ENCODE results near the gene HSH2D. TPM values are rescaled to one million over a fixed set of nuclear protein-coding genes. Genes with fewer than 3 reads are reported as not detected.
"Not testable (repeated sequence)": the region's sequence is repeated elsewhere in the genome, so short reads cannot be mapped to it uniquely, and the experiment has no call there.

The HSH2D gene
- total RNA-seq, result under 1 TPM; 0.16 to 0.56 TPM
- long read RNA-seq, result 0 reads

GRCh38 chr19:16143399-16144215 is at the start of gene HSH2D:
HSH2D (plus strand) TSS chr19:16143685; CDS start chr19:16148751, 5,066 bp downstream.
- peak; percentile 52 to 55 for ATAC-seq
- intact Hi-C loops (cut with DNase I), result no loop called here

GRCh38 chr19:16094360-16095070 is 49.0 kb upstream of the HSH2D start:
- peak in 1 of 2 donors; percentile 4 for ATAC-seq

More at GRCh38 chr19:16143399-16144215, at the start of gene HSH2D:
- DNase-seq, result peak; percentile 45

GRCh38 chr19:16095071-16095571 is 48.4 kb upstream of the HSH2D start:
- peak; percentile 28 to 66 for ATAC-seq
- intact Hi-C loops (cut with DNase I), result no loop called here
- peak; percentile 59 for DNase-seq

More at GRCh38 chr19:16094360-16095070, 49.0 kb upstream of the HSH2D start:
- intact Hi-C loops (cut with DNase I), result no loop called here
- no peak for DNase-seq

GRCh38 chr19:16096280-16096855 is 47.1 kb upstream of the HSH2D start:
- ATAC-seq (no peak), DNase-seq (no peak)
- intact Hi-C loops (cut with DNase I), result no loop called here

GRCh38 chr19:16098416-16098768 is 45.1 kb upstream of the HSH2D start:
- DNase-seq (no peak), ATAC-seq (no peak)

GRCh38 chr19:16098821-16099220 is 44.7 kb upstream of the HSH2D start:
- intact Hi-C loops (cut with DNase I), result no loop called here
- DNase-seq (no peak), ATAC-seq (no peak)

More at GRCh38 chr19:16098416-16098768, 45.1 kb upstream of the HSH2D start:
- intact Hi-C loops (cut with DNase I), result no loop called here

GRCh38 chr19:16099314-16099965 is 44.0 kb upstream of the HSH2D start:
- DNase-seq; ATAC-seq; intact Hi-C loops (cut with DNase I): not testable (repeated sequence)

- DNase-seq (no peak), ATAC-seq (no peak)
- intact Hi-C loops (cut with DNase I), result no loop called here
Observed at GRCh38 chr19:16100524-16100923, 43.0 kb upstream of the HSH2D start.

GRCh38 chr19:16104722-16105121 is 38.8 kb upstream of the HSH2D start:
- DNase-seq, result no peak
- intact Hi-C loops (cut with DNase I), result loop anchor here in 1 of 2 donors (2.0 kb wide), 1 partner anchor 16 kb away; no protein-coding TSS in a partner anchor

GRCh38 chr19:16106121-16106520 is 37.4 kb upstream of the HSH2D start:
- intact Hi-C loops (cut with DNase I), result no loop called here
- ATAC-seq (peak in 1 of 2 donors; percentile 4), DNase-seq (no peak)

More at GRCh38 chr19:16104722-16105121, 38.8 kb upstream of the HSH2D start:
- ATAC-seq, result no peak

GRCh38 chr19:16111160-16111908 is 32.2 kb upstream of the HSH2D start, which contains the start of gene RAB8A:
RAB8A (plus strand) TSS chr19:16111889; CDS start chr19:16111902, 13 bp downstream.
- intact Hi-C loops (cut with DNase I), result loop anchor here in 1 of 2 donors (5.0 to 10.0 kb wide), 3 partner anchors 34 to 73 kb away; partner anchors contain the start of genes FAM32A and TPM4
- ATAC-seq (peak; percentile 97 to 98), DNase-seq (peak; percentile 99)

GRCh38 chr19:16111909-16112752 is 31.4 kb upstream of the HSH2D start:
- DNase-seq (no peak), ATAC-seq (peak; percentile 0 to 6)
- intact Hi-C loops (cut with DNase I), result loop anchor here in 1 of 2 donors (5.0 to 10.0 kb wide), 3 partner anchors 35 to 73 kb away; partner anchors contain the start of genes FAM32A and TPM4

GRCh38 chr19:16112778-16113177 is 30.7 kb upstream of the HSH2D start:
- no peak for ATAC-seq
- no peak for DNase-seq
- intact Hi-C loops (cut with DNase I), result loop anchor here in 1 of 2 donors (5.0 to 10.0 kb wide), 3 partner anchors 35 to 72 kb away; partner anchors contain the start of genes FAM32A and TPM4

GRCh38 chr19:16113727-16114126 is 29.8 kb upstream of the HSH2D start:
- intact Hi-C loops (cut with DNase I), result loop anchor here in 1 of 2 donors (5.0 to 10.0 kb wide), 3 partner anchors 36 to 71 kb away; partner anchors contain the start of genes FAM32A and TPM4
- ATAC-seq, result no peak
- DNase-seq, result no peak

GRCh38 chr19:16115301-16116039 is 28.0 kb upstream of the HSH2D start:
- intact Hi-C loops (cut with DNase I), result loop anchor here in 1 of 2 donors (10.0 kb wide), 1 partner anchor 69 kb away; the partner anchor contains the start of gene FAM32A
- DNase-seq, result no peak
- no peak for ATAC-seq

GRCh38 chr19:16116067-16116466 is 27.4 kb upstream of the HSH2D start:
- intact Hi-C loops (cut with DNase I), result loop anchor here in 1 of 2 donors (10.0 kb wide), 1 partner anchor 69 kb away; the partner anchor contains the start of gene FAM32A
- DNase-seq (no peak), ATAC-seq (no peak)
